Heart left ventricle (tissue), 13 donors: ENCODE results near the gene EOGT.

ENCODE experiments used
- CTCF ChIP-seq, 12 donors: fragments of 200-600 bp; sonication (generic) in 4 of 12; IDR thresholded peaks; one replicate each; pipeline versions ENCODE4 v1.5.0 to v1.8.0; 2018 to 2022; ENCODE audit warnings: antibody characterized with exemption in 12 of 12, mild to moderate bottlenecking in 5 of 12
- POLR2A ChIP-seq, 2 donors: fragments of 450-650 bp; IDR thresholded peaks; one replicate each; pipeline ENCODE4 v1.6.1; 2017; ENCODE audit warnings: antibody characterized with exemption in 2 of 2, mild to moderate bottlenecking in 2 of 2, moderate library complexity in 2 of 2
- donor health status: ischemic (EF 13 %, LVEDD 7.1; RV severe dilation, severe dysfunction).
- donor health status: DM: no; HTN: yes; CAD: no.
- donor health status: DM: no; HTN: no; CAD: no.
- donor health status: ischemic (EF 25% LVEDD 6.9; RV normal size, moderate dysfunction).
- donor health status: ischemic (EF 25% LVEDD 5.7; RV mildly dilated, moderate dysfunction).
- donor health status: ischemic (EF 35%, LVEDD 5.7; RV mildly dilated, moderate dysfunction).
- donor health status: nonischemic (EF 11% LVEDD 7.7; RV severe dilation, severe dysfunction).
- donor health status: DM: yes; HTN: yes; CAD: no.
- donor health status: PGD.
- donor health status: ischemic (EF 29% LVEDD 5.4; RV normal size, mild dysfunction).
- donor health status: nonischemic (EF 23%, LVEDD 6.1; RV moderate dilation, normal function).

- TF ChIP-seq CTCF (IDR thresholded peaks at IDR 0.05) (no peak), POLR2A (IDR thresholded peaks at IDR 0.05) (no peak)
Measured at GRCh38 chr3:68931406-68932149, 81.9 kb downstream of the EOGT start.
